SK-N-SH (cell line): ENCODE results near the gene ZBTB47.

Experiments used
- CTCF ChIP-seq: fragments of 200-600 bp; sonication (generic); IDR thresholded peaks from 2 replicates; pipeline ENCODE4 v1.6.1; 2017; ENCODE audit warnings: antibody characterized with exemption, mild to moderate bottlenecking, moderate library complexity
- EP300 ChIP-seq, 2 experiments: IDR thresholded peaks; 2 replicates each; pipeline versions ENCODE4 v1.4.0 to v1.6.1; 2012; ENCODE audit warnings: borderline replicate concordance in 1 of 2, low read depth in 1 of 2, low read length in 1 of 2
- JUND ChIP-seq: IDR thresholded peaks from 2 replicates; pipeline ENCODE4 v1.4.0; 2012
- NRF1 ChIP-seq: IDR thresholded peaks from 2 replicates; pipeline ENCODE4 v1.6.1; 2012; ENCODE audit warnings: low read depth, mild to moderate bottlenecking, low read length
- USF2 ChIP-seq: fragments of 150-350 bp; IDR thresholded peaks from 2 replicates; pipeline ENCODE4 v1.6.1; 2017; ENCODE audit warnings: antibody characterized with exemption, low read length, low read depth, borderline replicate concordance

GRCh38 chr3:42668413-42668760 lies 14.9 kb downstream of the ZBTB47 start:
- no peak for TF ChIP-seq CTCF
- no peak for TF ChIP-seq NRF1
- TF ChIP-seq EP300 (IDR thresholded peaks at IDR 0.05; ENCODE audit: borderline replicate concordance in 1 of 2, low read depth in 1 of 2, low read length in 1 of 2), result no peak
- no peak for TF ChIP-seq USF2
- TF ChIP-seq JUND, result no peak
